Erythroblast (primary cell): ENCODE measurements around the gene SRRD.

Experiments used
- GATA1 ChIP-seq: IDR thresholded peaks from 2 replicates; pipeline ENCODE4 v1.6.1; 2011; ENCODE audit warnings: low read depth, mild to moderate bottlenecking, control low read depth, low read length, moderate library complexity
- POLR2A ChIP-seq: IDR thresholded peaks from 2 replicates; pipeline ENCODE4 v1.6.1; 2011; ENCODE audit warnings: mild to moderate bottlenecking, low read length

GRCh38 chr22:26535603-26535908 lies 51.9 kb downstream of the SRRD start:
- no peak for TF ChIP-seq POLR2A
- TF ChIP-seq GATA1, result no peak
